GM23248 (cell line): ENCODE data around the gene SKIDA1.

Experiments used
- EZH2 ChIP-seq: fragments of 200-600 bp; sonication (generic); IDR thresholded peaks from 2 replicates; pipeline ENCODE4 v1.6.1; 2018; ENCODE audit warnings: antibody characterized with exemption, mild to moderate bottlenecking; ENCODE audit not compliant: insufficient read depth, poor library complexity, severe bottlenecking
- EZH2phosphoT487 ChIP-seq: fragments of 200-600 bp; sonication (generic); IDR thresholded peaks from 2 replicates; pipeline ENCODE4 v1.6.1; 2018; ENCODE audit warnings: antibody characterized with exemption, moderate library complexity, mild to moderate bottlenecking, low read depth; ENCODE audit not compliant: insufficient read depth

- TF ChIP-seq EZH2 (no peak), EZH2phosphoT487 (no peak)
Measured at GRCh38 chr10:21498986-21499385, 26.5 kb downstream of the SKIDA1 start.
